NCI-H2171 (cell line): ENCODE measurements around the gene NRTN.
A peak's percentile ranks its signal among the peaks of the same experiment; 100 is the strongest.
"Not testable (repeated sequence)": the region's sequence is repeated elsewhere in the genome, so short reads cannot be mapped to it uniquely, and the experiment has no call there.

ENCODE experiments used
- DNase-seq: peaks from one replicate; lab custom pipeline; 2025; lab: John Stamatoyannopoulos, UW

The NRTN gene

GRCh38 chr19:5804516-5805461, at the start of gene NRTN:
Gene NRTN, plus strand, starts transcription at chr19:5805067. Its CDS starts 19,099 bp downstream, at chr19:5824166.
- peak; percentile 47 for DNase-seq

- no peak for DNase-seq
Observed at GRCh38 chr19:5762608-5763217, 42.2 kb upstream of the NRTN start.

GRCh38 chr19:5765220-5765619, 39.6 kb upstream of the NRTN start:
- DNase-seq, result no peak

GRCh38 chr19:5767949-5768348, 36.9 kb upstream of the NRTN start:
- DNase-seq, result no peak

- no peak for DNase-seq
Observed at GRCh38 chr19:5772416-5772815, 32.5 kb upstream of the NRTN start.

GRCh38 chr19:5773276-5773675, 31.6 kb upstream of the NRTN start:
- DNase-seq, result no peak

GRCh38 chr19:5774921-5775320, 29.9 kb upstream of the NRTN start:
- DNase-seq, result no peak

- DNase-seq, result no peak
Observed at GRCh38 chr19:5775668-5776309, 29.1 kb upstream of the NRTN start.

GRCh38 chr19:5778402-5778801, 26.5 kb upstream of the NRTN start:
- no peak for DNase-seq

- DNase-seq, result not testable (repeated sequence)
Observed at GRCh38 chr19:5780916-5781315, 24.0 kb upstream of the NRTN start.

- no peak for DNase-seq
Observed at GRCh38 chr19:5782322-5782721, 22.5 kb upstream of the NRTN start.

- DNase-seq, result no peak
Observed at GRCh38 chr19:5782945-5783919, 21.6 kb upstream of the NRTN start.

- DNase-seq, result no peak
Observed at GRCh38 chr19:5784581-5785147, 20.2 kb upstream of the NRTN start, which contains the start of gene PRR22. Gene PRR22, minus strand, starts transcription at chr19:5784746. Its CDS starts 86 bp downstream, at chr19:5784660.

GRCh38 chr19:5785423-5785822, 19.4 kb upstream of the NRTN start:
- DNase-seq, result no peak

- no peak for DNase-seq
Observed at GRCh38 chr19:5786593-5787408, 18.1 kb upstream of the NRTN start.

GRCh38 chr19:5787409-5788182, 17.3 kb upstream of the NRTN start:
- no peak for DNase-seq

- no peak for DNase-seq
Observed at GRCh38 chr19:5788422-5788821, 16.4 kb upstream of the NRTN start.

- no peak for DNase-seq
Observed at GRCh38 chr19:5789351-5789761, 15.5 kb upstream of the NRTN start.

- DNase-seq, result no peak
Observed at GRCh38 chr19:5789886-5790558, 14.8 kb upstream of the NRTN start.
